GM12874 (cell line): ENCODE data around the gene ZER1.

Source experiments
- TF ChIP-seq, protein P1 (sequence below): IDR thresholded peaks from 2 replicates; pipeline ENCODE4 v1.5.1; 2011; ENCODE audit warnings: low read depth, mild to moderate bottlenecking, control low read depth, low read length, moderate library complexity; ENCODE audit not compliant: insufficient read depth

The ZER1 gene

DNA sequence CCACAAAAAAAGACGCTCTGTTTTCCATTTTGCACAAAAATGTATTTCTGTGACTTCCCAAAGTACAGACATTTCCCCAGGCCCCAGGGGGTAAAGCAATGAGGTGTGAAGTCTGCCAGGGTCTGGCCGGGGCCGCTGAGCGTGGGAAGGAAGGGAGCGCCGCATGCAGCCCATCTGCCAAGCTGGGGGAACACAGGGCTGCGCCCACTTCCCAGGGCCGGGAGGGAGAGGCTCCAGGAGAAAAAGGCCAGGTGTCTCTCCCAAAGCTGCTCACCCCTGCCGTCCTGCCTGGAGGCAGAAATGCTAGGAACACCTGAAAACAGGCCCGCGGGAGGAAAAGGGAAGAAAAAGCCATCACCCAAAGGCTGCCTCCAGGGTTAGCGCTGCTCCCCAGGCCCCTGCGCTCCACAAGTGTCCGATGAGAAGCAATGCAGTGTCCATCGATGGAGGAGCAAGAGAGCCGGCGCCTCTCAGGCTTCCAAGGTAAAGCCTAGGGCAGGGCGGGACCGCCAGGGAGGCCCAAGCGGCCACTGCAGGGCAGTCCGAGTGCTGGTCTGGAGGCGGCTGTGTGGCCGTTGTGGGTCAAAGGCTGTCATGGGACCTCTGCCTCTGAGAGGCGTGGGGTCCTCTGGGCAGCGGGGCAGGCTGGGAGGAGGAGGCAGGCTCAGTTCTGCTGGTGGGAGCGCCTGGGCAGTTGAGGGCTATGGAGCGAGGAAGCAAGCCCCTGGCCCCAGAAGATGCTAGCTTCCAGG, 41.8 kb downstream of the ZER1 start:
- TF ChIP-seq, protein P1, sequence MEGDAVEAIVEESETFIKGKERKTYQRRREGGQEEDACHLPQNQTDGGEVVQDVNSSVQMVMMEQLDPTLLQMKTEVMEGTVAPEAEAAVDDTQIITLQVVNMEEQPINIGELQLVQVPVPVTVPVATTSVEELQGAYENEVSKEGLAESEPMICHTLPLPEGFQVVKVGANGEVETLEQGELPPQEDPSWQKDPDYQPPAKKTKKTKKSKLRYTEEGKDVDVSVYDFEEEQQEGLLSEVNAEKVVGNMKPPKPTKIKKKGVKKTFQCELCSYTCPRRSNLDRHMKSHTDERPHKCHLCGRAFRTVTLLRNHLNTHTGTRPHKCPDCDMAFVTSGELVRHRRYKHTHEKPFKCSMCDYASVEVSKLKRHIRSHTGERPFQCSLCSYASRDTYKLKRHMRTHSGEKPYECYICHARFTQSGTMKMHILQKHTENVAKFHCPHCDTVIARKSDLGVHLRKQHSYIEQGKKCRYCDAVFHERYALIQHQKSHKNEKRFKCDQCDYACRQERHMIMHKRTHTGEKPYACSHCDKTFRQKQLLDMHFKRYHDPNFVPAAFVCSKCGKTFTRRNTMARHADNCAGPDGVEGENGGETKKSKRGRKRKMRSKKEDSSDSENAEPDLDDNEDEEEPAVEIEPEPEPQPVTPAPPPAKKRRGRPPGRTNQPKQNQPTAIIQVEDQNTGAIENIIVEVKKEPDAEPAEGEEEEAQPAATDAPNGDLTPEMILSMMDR = no peak

DNA sequence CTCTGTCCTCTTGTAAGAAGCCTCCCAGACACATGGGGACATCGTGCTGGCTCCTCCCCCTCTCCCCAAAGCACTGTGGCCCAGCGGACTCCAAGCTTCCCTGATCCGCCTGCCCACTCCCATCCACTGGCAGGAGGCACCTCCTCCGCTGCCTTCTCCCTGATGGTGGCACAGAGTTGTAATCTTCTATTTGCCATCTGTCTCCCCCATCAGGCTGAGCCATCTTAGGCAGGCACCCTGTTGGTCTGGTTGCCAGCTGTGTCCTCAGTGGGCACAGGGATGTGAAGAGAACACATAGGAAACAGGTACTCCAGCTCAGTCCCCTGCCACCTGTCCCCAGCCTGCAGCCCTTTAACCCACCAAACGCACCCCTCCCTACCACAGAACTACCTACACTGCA, 42.4 kb downstream of the ZER1 start:
- TF ChIP-seq, protein P1 = no peak

DNA sequence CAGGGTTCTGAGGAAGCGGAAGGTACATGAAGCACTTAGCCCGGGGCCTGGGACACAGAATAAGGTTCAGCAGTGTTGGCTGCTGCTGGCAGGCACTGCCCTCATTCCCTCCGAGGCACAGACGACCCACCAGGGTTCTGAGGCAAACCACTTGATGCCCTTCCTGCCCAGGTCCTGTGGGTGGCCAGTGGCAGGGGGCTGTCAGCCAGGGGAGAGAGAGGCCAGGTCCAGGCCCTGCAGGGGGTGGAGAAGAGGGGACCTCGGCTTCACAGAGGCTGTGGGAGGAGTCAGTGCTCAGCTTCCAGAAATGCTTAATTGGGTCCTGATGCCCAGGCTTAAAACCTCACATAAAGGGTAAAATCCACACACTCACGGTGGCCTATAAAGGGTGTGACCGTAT, 43.4 kb downstream of the ZER1 start:
- TF ChIP-seq, protein P1 = no peak

DNA sequence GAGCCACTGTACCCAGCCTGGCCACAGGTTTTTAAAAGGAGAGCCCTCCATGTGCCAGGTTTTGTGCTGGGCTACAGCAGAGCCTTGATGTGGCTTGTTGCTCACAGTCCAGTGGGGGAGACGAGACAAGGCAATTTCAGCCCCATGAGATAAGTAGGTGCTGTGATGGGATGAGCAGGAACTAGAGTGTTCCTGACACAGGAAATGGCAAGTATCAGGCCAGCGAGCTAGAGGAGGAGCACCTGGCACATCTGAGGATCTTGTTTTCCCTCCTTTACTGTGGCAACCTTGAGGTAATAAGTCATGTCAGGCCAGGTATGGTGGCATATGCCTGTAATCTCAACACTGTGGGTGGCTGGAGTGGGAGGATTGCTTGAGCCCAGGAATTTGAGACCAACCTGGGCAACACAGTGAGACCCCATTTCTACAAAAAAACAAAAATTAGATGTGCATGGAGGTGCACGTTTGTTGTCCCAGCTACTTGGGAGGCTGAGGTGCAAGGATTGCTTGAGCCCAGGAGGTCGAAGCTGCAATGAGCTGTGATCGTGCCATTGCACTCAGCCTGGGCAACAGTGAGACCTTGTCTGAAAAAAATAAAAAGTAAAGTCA, 44.0 kb downstream of the ZER1 start:
- TF ChIP-seq, protein P1 = no peak

DNA sequence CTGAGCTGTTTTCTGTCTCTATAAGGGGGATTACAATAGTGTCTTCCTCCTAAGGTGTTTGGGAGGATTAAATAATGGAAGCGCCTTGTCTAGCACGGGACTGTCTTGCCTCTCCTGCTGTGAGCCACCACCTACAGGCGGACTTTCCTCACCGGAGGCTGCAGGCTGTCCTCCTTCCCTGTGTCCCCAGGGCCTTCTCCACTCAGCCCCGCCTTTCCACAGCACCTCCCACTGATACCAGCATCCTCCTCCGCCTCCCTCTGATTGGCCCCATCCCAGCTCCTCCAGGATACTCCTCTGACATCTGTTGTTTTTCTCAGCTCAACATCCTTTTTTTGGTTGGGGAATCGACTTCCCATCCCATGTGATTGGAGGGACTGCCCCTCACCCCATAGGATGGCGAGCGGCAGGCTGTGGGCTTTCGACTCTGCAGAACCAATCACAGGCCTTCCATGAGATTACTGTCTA, 46.9 kb downstream of the ZER1 start:
- TF ChIP-seq, protein P1 = 0 out of 2 replicates have a peak, but pooled peaks have one; percentile 4

DNA sequence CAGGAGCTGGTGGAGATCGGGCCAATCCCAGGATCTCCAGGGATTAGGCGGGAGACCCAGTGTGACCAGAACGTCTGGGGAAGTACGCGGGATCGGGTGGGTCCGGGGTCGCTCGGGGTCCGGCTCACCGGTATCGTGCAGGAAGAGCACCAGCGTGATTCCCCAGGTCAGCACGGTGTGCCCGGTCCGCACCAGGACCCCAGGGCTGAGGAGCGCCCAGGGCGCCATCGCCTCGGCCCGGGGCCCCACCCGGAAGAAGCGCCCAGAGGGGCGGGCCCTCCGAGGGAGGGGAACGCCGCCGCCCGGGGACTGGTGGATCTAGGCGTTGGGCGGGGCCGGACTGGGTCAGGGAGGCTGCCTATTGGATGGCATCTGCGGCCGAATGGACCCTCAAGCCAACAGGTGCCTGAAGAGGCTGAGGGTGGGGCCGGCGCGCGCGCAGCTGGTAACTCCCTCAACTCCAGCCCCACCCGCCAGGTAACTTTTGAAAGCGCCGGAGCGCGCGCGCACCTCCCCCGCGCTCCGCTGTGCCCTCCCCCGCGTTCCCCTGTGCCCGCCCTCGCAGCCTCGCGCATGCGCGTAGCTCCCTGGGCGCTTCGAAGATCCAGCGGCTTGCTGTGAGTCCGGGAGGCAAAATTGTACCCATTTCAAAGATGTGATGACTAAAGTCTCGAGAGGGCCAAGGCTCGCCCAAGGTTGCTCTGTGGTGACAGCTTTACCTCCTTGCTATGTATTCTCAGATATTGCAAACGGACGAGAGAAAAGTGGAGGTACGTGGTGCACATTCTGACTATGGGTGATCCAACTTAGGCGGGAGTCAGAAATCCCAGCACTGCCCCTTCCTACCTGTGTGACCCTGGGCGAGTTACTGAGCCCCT, 47.6 kb downstream of the ZER1 start, which contains the start of gene ZDHHC12:
TSS of gene ZDHHC12 (minus strand) at position 262 of the 878 bp plus-strand sequence. CDS start at position 228, 34 bp downstream.
- TF ChIP-seq, protein P1 = no peak
